ENCODE data around the gene NUDT3. TPM values are rescaled to one million over a fixed set of nuclear protein-coding genes. Genes with fewer than 3 reads are reported as not detected.

The NUDT3 gene
- polyA plus RNA-seq, 1 of the 3 experiments (the other 2 are of a cell fraction): 11.9 TPM

DNA sequence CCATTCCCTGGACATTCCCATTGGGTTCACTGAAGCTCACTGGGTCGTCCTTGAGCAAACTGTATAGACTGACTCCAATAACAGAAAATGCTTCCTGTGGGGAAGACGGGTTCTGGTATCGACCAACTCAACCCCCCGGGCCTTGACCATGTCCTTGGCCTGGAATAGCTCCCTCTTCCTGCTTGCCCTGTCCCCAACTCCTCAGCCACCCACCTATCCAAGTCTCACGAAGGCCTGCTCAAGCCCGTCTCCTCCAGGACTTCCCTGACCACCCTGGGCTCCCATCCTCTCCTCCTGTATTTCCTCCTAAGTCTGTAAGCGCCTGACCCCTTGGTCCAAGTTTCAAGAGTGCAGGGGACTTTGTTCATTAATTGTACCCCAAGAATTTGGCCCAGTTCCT lies 158.6 kb downstream of the NUDT3 start (continued):
- TF ChIP-seq NRF1 (IDR thresholded peaks at IDR 0.05; ENCODE audit: low read depth, low read length): no peak
- no peak for TF ChIP-seq NFIC (IDR thresholded peaks at IDR 0.05; ENCODE audit: borderline replicate concordance)
- TF ChIP-seq, protein P1, sequence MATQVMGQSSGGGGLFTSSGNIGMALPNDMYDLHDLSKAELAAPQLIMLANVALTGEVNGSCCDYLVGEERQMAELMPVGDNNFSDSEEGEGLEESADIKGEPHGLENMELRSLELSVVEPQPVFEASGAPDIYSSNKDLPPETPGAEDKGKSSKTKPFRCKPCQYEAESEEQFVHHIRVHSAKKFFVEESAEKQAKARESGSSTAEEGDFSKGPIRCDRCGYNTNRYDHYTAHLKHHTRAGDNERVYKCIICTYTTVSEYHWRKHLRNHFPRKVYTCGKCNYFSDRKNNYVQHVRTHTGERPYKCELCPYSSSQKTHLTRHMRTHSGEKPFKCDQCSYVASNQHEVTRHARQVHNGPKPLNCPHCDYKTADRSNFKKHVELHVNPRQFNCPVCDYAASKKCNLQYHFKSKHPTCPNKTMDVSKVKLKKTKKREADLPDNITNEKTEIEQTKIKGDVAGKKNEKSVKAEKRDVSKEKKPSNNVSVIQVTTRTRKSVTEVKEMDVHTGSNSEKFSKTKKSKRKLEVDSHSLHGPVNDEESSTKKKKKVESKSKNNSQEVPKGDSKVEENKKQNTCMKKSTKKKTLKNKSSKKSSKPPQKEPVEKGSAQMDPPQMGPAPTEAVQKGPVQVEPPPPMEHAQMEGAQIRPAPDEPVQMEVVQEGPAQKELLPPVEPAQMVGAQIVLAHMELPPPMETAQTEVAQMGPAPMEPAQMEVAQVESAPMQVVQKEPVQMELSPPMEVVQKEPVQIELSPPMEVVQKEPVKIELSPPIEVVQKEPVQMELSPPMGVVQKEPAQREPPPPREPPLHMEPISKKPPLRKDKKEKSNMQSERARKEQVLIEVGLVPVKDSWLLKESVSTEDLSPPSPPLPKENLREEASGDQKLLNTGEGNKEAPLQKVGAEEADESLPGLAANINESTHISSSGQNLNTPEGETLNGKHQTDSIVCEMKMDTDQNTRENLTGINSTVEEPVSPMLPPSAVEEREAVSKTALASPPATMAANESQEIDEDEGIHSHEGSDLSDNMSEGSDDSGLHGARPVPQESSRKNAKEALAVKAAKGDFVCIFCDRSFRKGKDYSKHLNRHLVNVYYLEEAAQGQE (IDR thresholded peaks at IDR 0.05; ENCODE audit: low read depth, low read length): no peak
- no peak for TF ChIP-seq ELF1 (IDR thresholded peaks at IDR 0.05)
- TF ChIP-seq, protein P2, sequence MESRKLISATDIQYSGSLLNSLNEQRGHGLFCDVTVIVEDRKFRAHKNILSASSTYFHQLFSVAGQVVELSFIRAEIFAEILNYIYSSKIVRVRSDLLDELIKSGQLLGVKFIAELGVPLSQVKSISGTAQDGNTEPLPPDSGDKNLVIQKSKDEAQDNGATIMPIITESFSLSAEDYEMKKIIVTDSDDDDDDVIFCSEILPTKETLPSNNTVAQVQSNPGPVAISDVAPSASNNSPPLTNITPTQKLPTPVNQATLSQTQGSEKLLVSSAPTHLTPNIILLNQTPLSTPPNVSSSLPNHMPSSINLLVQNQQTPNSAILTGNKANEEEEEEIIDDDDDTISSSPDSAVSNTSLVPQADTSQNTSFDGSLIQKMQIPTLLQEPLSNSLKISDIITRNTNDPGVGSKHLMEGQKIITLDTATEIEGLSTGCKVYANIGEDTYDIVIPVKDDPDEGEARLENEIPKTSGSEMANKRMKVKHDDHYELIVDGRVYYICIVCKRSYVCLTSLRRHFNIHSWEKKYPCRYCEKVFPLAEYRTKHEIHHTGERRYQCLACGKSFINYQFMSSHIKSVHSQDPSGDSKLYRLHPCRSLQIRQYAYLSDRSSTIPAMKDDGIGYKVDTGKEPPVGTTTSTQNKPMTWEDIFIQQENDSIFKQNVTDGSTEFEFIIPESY (IDR thresholded peaks at IDR 0.05; ENCODE audit: borderline replicate concordance, low read depth): no peak

DNA sequence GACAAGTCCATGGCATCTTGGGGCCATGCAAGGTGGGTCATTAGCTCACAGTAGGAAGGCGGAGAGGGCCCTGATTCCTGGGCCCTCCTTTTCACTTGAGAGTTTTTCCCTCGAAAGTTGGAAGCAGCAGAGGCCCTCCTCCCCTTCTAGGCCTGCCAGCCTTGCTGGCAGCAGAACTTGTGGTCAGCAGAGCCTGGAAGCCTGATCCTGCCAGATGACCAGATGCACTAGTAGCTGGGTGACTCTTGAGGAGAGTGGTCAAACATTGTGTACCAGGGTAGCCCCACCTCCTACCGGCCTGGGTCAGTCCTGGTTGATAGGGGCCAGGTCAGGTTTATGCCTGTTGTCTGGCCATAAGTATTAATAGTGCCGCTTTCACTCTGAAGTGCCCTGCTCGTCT lies 159.6 kb downstream of the NUDT3 start:
- no peak for DNase-seq
- ChIA-PET POLR2A (interaction anchor here (1.4 kb wide), 1 partner anchor 9 kb away, joined by 5 read pairs; no protein-coding TSS in a partner anchor), CTCF (interaction anchor here (0.8 to 1.2 kb wide), 3 partner anchors 36 to 182 kb away, joined by 3 to 5 read pairs (median 3); no protein-coding TSS in a partner anchor)
- Histone ChIP-seq H3K27me3 (ENCODE audit: insufficient read depth) (no peaks in the 10 kb centered on the region), H3K4me1 (ENCODE audit: control insufficient read depth in 1 of 2, insufficient read depth in 2 of 2, low read depth in 1 of 2, low read length in 1 of 2) (peaks cover 0 to 7% of the 10 kb centered on the region in 2 experiments; a peak in 2 of 4 replicates), H3K9ac (no peak overlapping the region), H3K4me3 (ENCODE audit: low read depth in 2 of 2, low read length in 1 of 2) (no peak overlapping the region), H3K4me2 (no peak overlapping the region), H2AFZ (ENCODE audit: low read depth) (no peak overlapping the region), H4K20me1 (ENCODE audit: insufficient read depth) (no peaks in the 10 kb centered on the region), H3K27ac (ENCODE audit: low read depth in 2 of 2, low read length in 1 of 2) (no peak overlapping the region), H3K9me3 (no peaks in the 10 kb centered on the region), H3K79me2 (ENCODE audit: insufficient read depth) (peaks cover 5% of the 10 kb centered on the region), H3F3A (replicated peaks; ENCODE audit: insufficient read depth) (peaks cover 10% of the 10 kb centered on the region), H3K36me3 (replicated peaks in 1 of 2; ENCODE audit: control insufficient read depth in 1 of 2, insufficient read depth in 2 of 2, low read length in 1 of 2) (no peaks in the 10 kb centered on the region), H3K9me2 (no peaks in the 10 kb centered on the region)
- WGBS (ENCODE audit: low lambda C conversion rate): 92% methylated on average over 4 of the region's 5 CpGs
- TF ChIP-seq MXI1 (IDR thresholded peaks at IDR 0.05; ENCODE audit: low read depth, low read length): no peak
- TF ChIP-seq, protein P1 (IDR thresholded peaks at IDR 0.05; ENCODE audit: low read depth, low read length): no peak
- no peak for TF ChIP-seq GABPA (IDR thresholded peaks at IDR 0.05; ENCODE audit: low read depth)
- TF ChIP-seq, protein P2 (IDR thresholded peaks at IDR 0.05; ENCODE audit: borderline replicate concordance, low read depth): no peak
- TF ChIP-seq, protein P3, sequence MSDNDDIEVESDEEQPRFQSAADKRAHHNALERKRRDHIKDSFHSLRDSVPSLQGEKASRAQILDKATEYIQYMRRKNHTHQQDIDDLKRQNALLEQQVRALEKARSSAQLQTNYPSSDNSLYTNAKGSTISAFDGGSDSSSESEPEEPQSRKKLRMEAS (IDR thresholded peaks at IDR 0.05; ENCODE audit: low read depth): no peak
- TF ChIP-seq JUND (IDR thresholded peaks at IDR 0.05): no peak
- TF ChIP-seq TEAD4 (IDR thresholded peaks at IDR 0.05; ENCODE audit: borderline replicate concordance, insufficient read depth): no peak
- TF ChIP-seq, protein P4, sequence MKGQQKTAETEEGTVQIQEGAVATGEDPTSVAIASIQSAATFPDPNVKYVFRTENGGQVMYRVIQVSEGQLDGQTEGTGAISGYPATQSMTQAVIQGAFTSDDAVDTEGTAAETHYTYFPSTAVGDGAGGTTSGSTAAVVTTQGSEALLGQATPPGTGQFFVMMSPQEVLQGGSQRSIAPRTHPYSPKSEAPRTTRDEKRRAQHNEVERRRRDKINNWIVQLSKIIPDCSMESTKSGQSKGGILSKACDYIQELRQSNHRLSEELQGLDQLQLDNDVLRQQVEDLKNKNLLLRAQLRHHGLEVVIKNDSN (IDR thresholded peaks at IDR 0.05; ENCODE audit: borderline replicate concordance, low read depth): no peak
- no peak for TF ChIP-seq RXRA (IDR thresholded peaks at IDR 0.05; ENCODE audit: borderline replicate concordance, low read depth)
